T-helper 2 cell treated with Interferon-gamma antibody and Interleukin-4, amounts not matched to agents 5 μg/mL and 100 μg/mL, for 36 hours (primary cell): ENCODE measurements around the gene ARFGAP3.
"Not testable (repeated sequence)": the region's sequence is repeated elsewhere in the genome, so short reads cannot be mapped to it uniquely, and the experiment has no call there.

Source experiments
- DNase-seq: peaks from one replicate; pipeline ENCODE4 v3.0.0; 2021; ENCODE audit warnings: low spot score
- H3K27ac Mint-ChIP-seq: one replicate; pipeline ENCODE4 v1.8.0; 2021; ENCODE audit warnings: mild to moderate bottlenecking, mixed read lengths
- H3K27me3 Mint-ChIP-seq: one replicate; pipeline ENCODE4 v1.8.0; 2021; ENCODE audit warnings: low read depth, mixed read lengths
- H3K36me3 Mint-ChIP-seq: one replicate; pipeline ENCODE4 v1.8.0; 2021; ENCODE audit warnings: low read depth, mixed read lengths
- H3K4me1 Mint-ChIP-seq: one replicate; pipeline ENCODE4 v1.8.0; 2021; ENCODE audit warnings: low read depth, mixed read lengths
- H3K4me3 Mint-ChIP-seq: one replicate; pipeline ENCODE4 v1.8.0; 2022; ENCODE audit warnings: mild to moderate bottlenecking, moderate library complexity, mixed read lengths
- H3K9me3 Mint-ChIP-seq: one replicate; pipeline ENCODE4 v1.8.0; 2021; ENCODE audit warnings: mixed read lengths

Gene ARFGAP3

GRCh38 chr22:42794551-42795510 lies 62.2 kb downstream of the ARFGAP3 start:
- no peaks in the 10 kb centered on the region for H3K9me3 Mint-ChIP-seq
- H3K4me1 Mint-ChIP-seq, result no peaks in the 10 kb centered on the region
- no peaks in the 10 kb centered on the region for H3K27me3 Mint-ChIP-seq
- no peak overlapping the region for H3K27ac Mint-ChIP-seq
- H3K4me3 Mint-ChIP-seq, result no peak overlapping the region
- H3K36me3 Mint-ChIP-seq, result peaks cover 9% of the 10 kb centered on the region
- no peak for DNase-seq

- no peak for DNase-seq
- Mint-ChIP-seq H3K36me3 (peaks cover 8% of the 10 kb centered on the region), H3K27ac (no peak overlapping the region), H3K9me3 (no peaks in the 10 kb centered on the region), H3K4me3 (no peak overlapping the region), H3K27me3 (no peaks in the 10 kb centered on the region), H3K4me1 (no peaks in the 10 kb centered on the region)
These were observed 63.1 kb downstream of the ARFGAP3 start for GRCh38 chr22:42793848-42794405.

GRCh38 chr22:42792909-42793847 lies 63.9 kb downstream of the ARFGAP3 start:
- Mint-ChIP-seq H3K9me3 (no peaks in the 10 kb centered on the region), H3K36me3 (peaks cover 8% of the 10 kb centered on the region), H3K27me3 (no peaks in the 10 kb centered on the region), H3K27ac (no peak overlapping the region), H3K4me3 (no peak overlapping the region), H3K4me1 (no peaks in the 10 kb centered on the region)
- no peak for DNase-seq

- H3K9me3 Mint-ChIP-seq, result no peaks in the 10 kb centered on the region
- H3K27me3 Mint-ChIP-seq, result no peaks in the 10 kb centered on the region
- DNase-seq, result no peak
- H3K27ac Mint-ChIP-seq, result no peak overlapping the region
- no peak overlapping the region for H3K4me3 Mint-ChIP-seq
- peaks cover 5% of the 10 kb centered on the region for H3K36me3 Mint-ChIP-seq
- H3K4me1 Mint-ChIP-seq, result no peaks in the 10 kb centered on the region
These were observed 64.6 kb downstream of the ARFGAP3 start for GRCh38 chr22:42792453-42792908.

- Mint-ChIP-seq H3K9me3 (no peaks in the 10 kb centered on the region), H3K27me3 (no peaks in the 10 kb centered on the region), H3K4me1 (no peaks in the 10 kb centered on the region), H3K36me3 (peaks cover 3% of the 10 kb centered on the region), H3K27ac (no peak overlapping the region), H3K4me3 (no peak overlapping the region)
- no peak for DNase-seq
These were observed 65.2 kb downstream of the ARFGAP3 start for GRCh38 chr22:42791721-42792452.

- DNase-seq, result no peak
- H3K4me1 Mint-ChIP-seq, result no peaks in the 10 kb centered on the region
- no peak overlapping the region for H3K4me3 Mint-ChIP-seq
- H3K27ac Mint-ChIP-seq, result no peak overlapping the region
- H3K36me3 Mint-ChIP-seq, result no peaks in the 10 kb centered on the region
- H3K27me3 Mint-ChIP-seq, result no peaks in the 10 kb centered on the region
- H3K9me3 Mint-ChIP-seq, result no peaks in the 10 kb centered on the region
These were observed 68.6 kb downstream of the ARFGAP3 start for GRCh38 chr22:42788466-42788865.

- H3K4me3 Mint-ChIP-seq, result no peak overlapping the region
- no peak for DNase-seq
- no peaks in the 10 kb centered on the region for H3K27me3 Mint-ChIP-seq
- H3K27ac Mint-ChIP-seq, result no peak overlapping the region
- no peaks in the 10 kb centered on the region for H3K4me1 Mint-ChIP-seq
- no peaks in the 10 kb centered on the region for H3K9me3 Mint-ChIP-seq
- H3K36me3 Mint-ChIP-seq, result no peaks in the 10 kb centered on the region
These were observed 69.1 kb downstream of the ARFGAP3 start for GRCh38 chr22:42788021-42788420.

GRCh38 chr22:42787357-42787736 lies 69.7 kb downstream of the ARFGAP3 start:
- Mint-ChIP-seq H3K27ac (no peak overlapping the region), H3K9me3 (no peaks in the 10 kb centered on the region), H3K4me1 (no peaks in the 10 kb centered on the region), H3K36me3 (no peaks in the 10 kb centered on the region), H3K27me3 (no peaks in the 10 kb centered on the region), H3K4me3 (no peak overlapping the region)
- DNase-seq, result no peak

- no peaks in the 10 kb centered on the region for H3K36me3 Mint-ChIP-seq
- DNase-seq, result no peak
- H3K27ac Mint-ChIP-seq, result no peak overlapping the region
- H3K4me3 Mint-ChIP-seq, result no peak overlapping the region
- no peaks in the 10 kb centered on the region for H3K27me3 Mint-ChIP-seq
- no peaks in the 10 kb centered on the region for H3K9me3 Mint-ChIP-seq
- H3K4me1 Mint-ChIP-seq, result no peaks in the 10 kb centered on the region
These were observed 70.3 kb downstream of the ARFGAP3 start for GRCh38 chr22:42786606-42787356.

GRCh38 chr22:42785706-42786499 lies 71.2 kb downstream of the ARFGAP3 start:
- Mint-ChIP-seq H3K4me3 (no peak overlapping the region), H3K27ac (no peak overlapping the region), H3K36me3 (no peaks in the 10 kb centered on the region), H3K9me3 (no peaks in the 10 kb centered on the region), H3K27me3 (no peaks in the 10 kb centered on the region), H3K4me1 (no peaks in the 10 kb centered on the region)
- DNase-seq, result no peak

GRCh38 chr22:42782306-42782705 lies 74.8 kb downstream of the ARFGAP3 start:
- not testable (repeated sequence) for H3K4me1 Mint-ChIP-seq

GRCh38 chr22:42780070-42780540 lies 77.0 kb downstream of the ARFGAP3 start:
- Mint-ChIP-seq H3K4me3 (no peak overlapping the region), H3K27ac (no peak overlapping the region)

More at GRCh38 chr22:42782306-42782705, 74.8 kb downstream of the ARFGAP3 start:
- not testable (repeated sequence) for H3K27ac Mint-ChIP-seq, H3K4me3 Mint-ChIP-seq, DNase-seq, H3K36me3 Mint-ChIP-seq, H3K9me3 Mint-ChIP-seq, H3K27me3 Mint-ChIP-seq

More at GRCh38 chr22:42780070-42780540, 77.0 kb downstream of the ARFGAP3 start:
- Mint-ChIP-seq H3K9me3 (no peaks in the 10 kb centered on the region), H3K27me3 (no peaks in the 10 kb centered on the region), H3K36me3 (no peaks in the 10 kb centered on the region), H3K4me1 (peaks cover 2% of the 10 kb centered on the region)
- DNase-seq, result peak; percentile 41
